Gastrocnemius medialis (tissue), 4 donors: ENCODE data around the gene TMSB4X. TPM values are rescaled to one million over a fixed set of nuclear protein-coding genes. Genes with fewer than 3 reads are reported as not detected.
"Not testable (repeated sequence)": the region's sequence is repeated elsewhere in the genome, so short reads cannot be mapped to it uniquely, and the experiment has no call there.

Experiments
- ATAC-seq, 2 donors: fragments of 150-250 bp; one replicate each; pipeline ENCODE4 v1.9.1; 2016
- DNase-seq, 2 donors: peaks; one replicate each; pipeline ENCODE4 v3.0.0-alpha.2; 2019
- H3K27ac ChIP-seq, 4 donors: fragments of 200-600 bp; sonication (generic); 1 replicate in 1 of 4; 2 replicates in 3 of 4; pipeline ENCODE4 v1.5.1; 2016 to 2018; ENCODE audit warnings: mild to moderate bottlenecking in 2 of 4, moderate library complexity in 1 of 4
- H3K27me3 ChIP-seq, 3 donors: fragments of 200-600 bp; sonication (generic) in 2 of 3; 1 replicate in 1 of 3; 2 replicates in 2 of 3; pipeline versions ENCODE4 v1.5.1 to v1.6.0; 2016 to 2019; ENCODE audit warnings: mild to moderate bottlenecking in 1 of 3, moderate library complexity in 1 of 3
- H3K36me3 ChIP-seq, 2 donors: fragments of 200-600 bp; sonication (generic) in 1 of 2; one replicate each; pipeline ENCODE4 v1.5.1; 2017 to 2018
- H3K4me1 ChIP-seq, 2 donors: fragments of 200-600 bp; sonication (generic) in 1 of 2; one replicate each; pipeline ENCODE4 v1.5.1; 2016 to 2017; ENCODE audit warnings: mild to moderate bottlenecking in 2 of 2
- H3K4me3 ChIP-seq, 4 donors: fragments of 200-600 bp; sonication (generic) in 3 of 4; 1 replicate in 1 of 4; 2 replicates in 3 of 4; pipeline ENCODE4 v1.5.1; 2016 to 2019; ENCODE audit warnings: mild to moderate bottlenecking in 2 of 4
- H3K9me3 ChIP-seq, 3 donors: fragments of 200-600 bp; sonication (generic) in 2 of 3; 1 replicate in 1 of 3; 2 replicates in 2 of 3; pipeline ENCODE4 v1.5.1; 2016 to 2019
- CTCF ChIP-seq, 5 experiments: fragments of 450-650 bp in 3 of 5; fragments of 200-600 bp in 2 of 5; sonication (generic) in 2 of 5; IDR thresholded peaks in 4 of 5; conservative IDR thresholded peaks in 1 of 5; 1 replicate in 4 of 5; 2 replicates in 1 of 5; pipeline ENCODE4 v1.5.1; 2016 to 2019; ENCODE audit warnings: antibody characterized with exemption in 5 of 5, mild to moderate bottlenecking in 3 of 5, moderate library complexity in 3 of 5
- POLR2A ChIP-seq, 2 donors: fragments of 450-650 bp; IDR thresholded peaks; one replicate each; pipeline ENCODE4 v1.6.1; 2017; ENCODE audit warnings: antibody characterized with exemption in 2 of 2, mild to moderate bottlenecking in 2 of 2, moderate library complexity in 2 of 2
- in situ Hi-C, 4 donors: fragments of 200-750 bp; cut with MboI; loops; one replicate each; pipeline versions ENCODE4 v1.15.0 to v1.8.0; 2017; ENCODE audit warnings: low sequenced_read_pairs in 4 of 4
- intact Hi-C: fragments of 100-400 bp; cut with DNase I; formaldehyde crosslinking; loops from one replicate; pipeline ENCODE4 v1.15.1; 2023; ENCODE audit warnings: low total_unique reads
- total RNA-seq, 4 donors: library from RNA; depleted of rRNA; stranded (reverse); fragments of >200 nt; gene quantifications; one replicate each; pipeline versions ENCODE4 v1.1.0 to v1.2.3, GENCODE V29; 2016

The TMSB4X gene
- total RNA-seq, 4 donors from 2014 or later: 492 to 653 (median 526) TPM

- Histone ChIP-seq H3K27me3 (peaks cover 0 to 23% (median 10%) of the 10 kb centered on the region in 3 donors), H3K4me1 (no peaks in the 10 kb centered on the region), H3K27ac (peak overlapping the region; percentile 33 to 84 (median 71)), H3K4me3 (no peak overlapping the region), H3K36me3 (no peaks in the 10 kb centered on the region), H3K9me3 (no peaks in the 10 kb centered on the region)
- no peak for DNase-seq
- no peak for ATAC-seq
- in situ Hi-C loops (no loop called here), intact Hi-C loops (no loop called here)
- no peak for TF ChIP-seq POLR2A (IDR thresholded peaks at IDR 0.05)
- no peak for TF ChIP-seq CTCF (IDR thresholded peaks at IDR 0.05 in 4 of 5, conservative IDR thresholded peaks at IDR 0.05 in 1 of 5)
These were observed 4.2 kb downstream of the TMSB4X start for GRCh38 chrX:12979026-12979607.

GRCh38 chrX:12979616-12980015, 4.7 kb downstream of the TMSB4X start:
- DNase-seq: no peak
- H3K36me3 ChIP-seq: no peaks in the 10 kb centered on the region
- ATAC-seq: no peak
- no peak overlapping the region for H3K4me3 ChIP-seq
- in situ Hi-C loops: no loop called here
- peak overlapping the region in 2 of 4 donors; percentile 62 to 84 for H3K27ac ChIP-seq
- TF ChIP-seq CTCF (IDR thresholded peaks at IDR 0.05 in 4 of 5, conservative IDR thresholded peaks at IDR 0.05 in 1 of 5) (no peak), POLR2A (IDR thresholded peaks at IDR 0.05) (no peak)
- no peaks in the 10 kb centered on the region for H3K9me3 ChIP-seq
- intact Hi-C loops: no loop called here
- H3K27me3 ChIP-seq: peaks cover 0 to 23% (median 9%) of the 10 kb centered on the region in 3 donors
- H3K4me1 ChIP-seq: no peaks in the 10 kb centered on the region

GRCh38 chrX:12980039-12980438, 5.1 kb downstream of the TMSB4X start:
- H3K27ac ChIP-seq, intact Hi-C loops, H3K9me3 ChIP-seq, H3K4me3 ChIP-seq, H3K4me1 ChIP-seq, DNase-seq, H3K36me3 ChIP-seq, in situ Hi-C loops, ATAC-seq: not testable (repeated sequence)
- peaks cover 0 to 21% (median 5%) of the 10 kb centered on the region in 3 donors for H3K27me3 ChIP-seq

GRCh38 chrX:12981880-12982279, 7.0 kb downstream of the TMSB4X start:
- in situ Hi-C loops: no loop called here
- peak overlapping the region in 3 of 4 donors; percentile 43 to 58 (median 55) for H3K27ac ChIP-seq
- ATAC-seq: peak; percentile 52 to 58

More at GRCh38 chrX:12981880-12982279, 7.0 kb downstream of the TMSB4X start:
- Histone ChIP-seq H3K9me3 (no peaks in the 10 kb centered on the region), H3K4me1 (no peaks in the 10 kb centered on the region), H3K4me3 (no peak overlapping the region), H3K27me3 (peaks cover 0 to 8% (median 0%) of the 10 kb centered on the region in 3 donors), H3K36me3 (no peaks in the 10 kb centered on the region)
- no peak for TF ChIP-seq POLR2A (IDR thresholded peaks at IDR 0.05)
- no peak for TF ChIP-seq CTCF (IDR thresholded peaks at IDR 0.05 in 4 of 5, conservative IDR thresholded peaks at IDR 0.05 in 1 of 5)
- intact Hi-C loops: no loop called here
- no peak for DNase-seq
